ENCODE results near the gene FLAD1. TPM values are rescaled to one million over a fixed set of nuclear protein-coding genes. Genes with fewer than 3 reads are reported as not detected.

FLAD1 gene
- total RNA-seq, 1 donor from 2014 or later = 41.9 TPM

GRCh38 chr1:155012776-155013602 lies 29.8 kb downstream of the FLAD1 start:
- no peak overlapping the region for H3K4me3 ChIP-seq (ENCODE audit: low read depth, low read length)
- DNase-seq (ENCODE audit: low read depth) = no peak
- no peak for TF ChIP-seq CTCF (conservative IDR thresholded peaks at IDR 0.05; ENCODE audit: low read depth, low read length)

- no peak for TF ChIP-seq CTCF (conservative IDR thresholded peaks at IDR 0.05; ENCODE audit: low read depth, low read length)
- H3K4me3 ChIP-seq (ENCODE audit: low read depth, low read length) = no peak overlapping the region
- no peak for DNase-seq (ENCODE audit: low read depth)
Observed at GRCh38 chr1:155013632-155014031, 30.5 kb downstream of the FLAD1 start.

- no peak for DNase-seq (ENCODE audit: low read depth)
- no peak overlapping the region for H3K4me3 ChIP-seq (ENCODE audit: low read depth, low read length)
- no peak for TF ChIP-seq CTCF (conservative IDR thresholded peaks at IDR 0.05; ENCODE audit: low read depth, low read length)
Observed at GRCh38 chr1:155014709-155015508, 31.8 kb downstream of the FLAD1 start.

- no peak for DNase-seq (ENCODE audit: low read depth)
- no peak overlapping the region for H3K4me3 ChIP-seq (ENCODE audit: low read depth, low read length)
- no peak for TF ChIP-seq CTCF (conservative IDR thresholded peaks at IDR 0.05; ENCODE audit: low read depth, low read length)
Observed at GRCh38 chr1:155015527-155016230, 32.5 kb downstream of the FLAD1 start.

GRCh38 chr1:155016231-155016831 lies 33.2 kb downstream of the FLAD1 start:
- no peak overlapping the region for H3K4me3 ChIP-seq (ENCODE audit: low read depth, low read length)
- TF ChIP-seq CTCF (conservative IDR thresholded peaks at IDR 0.05; ENCODE audit: low read depth, low read length) = no peak
- no peak for DNase-seq (ENCODE audit: low read depth)

GRCh38 chr1:155017041-155017945 lies 34.1 kb downstream of the FLAD1 start:
- no peak for DNase-seq (ENCODE audit: low read depth)
- TF ChIP-seq CTCF (conservative IDR thresholded peaks at IDR 0.05; ENCODE audit: low read depth, low read length) = peak; percentile 96
- H3K4me3 ChIP-seq (ENCODE audit: low read depth, low read length) = peak overlapping the region; percentile 13
